Activated CD4-positive, alpha-beta T cell treated with anti-CD3 and anti-CD28 coated beads for 36 hours (primary cell): Measurements from ENCODE around the gene LIG3. TPM values are rescaled to one million over a fixed set of nuclear protein-coding genes. Genes with fewer than 3 reads are reported as not detected.
"Not testable (repeated sequence)": the region's sequence is repeated elsewhere in the genome, so short reads cannot be mapped to it uniquely, and the experiment has no call there.

Experiments used
- ATAC-seq: fragments of 200-7000 bp; cut with Tn5 transposase; one replicate; pipeline ENCODE4 v1.10.0; 2021; ENCODE audit warnings: mild to moderate bottlenecking, moderate library complexity
- CTCF ChIA-PET: fragments of 350-600 bp; sonication (Branson Sonifier 250); formaldehyde crosslinking; loops from one replicate; lab custom pipeline; 2021; ENCODE audit warnings: antibody characterized with exemption; lab: Charles Lee
- POLR2A ChIA-PET: fragments of 350-600 bp; sonication (Branson Sonifier 250); formaldehyde crosslinking; loops from one replicate; lab custom pipeline; 2021; ENCODE audit warnings: antibody characterized with exemption, inconsistent platforms; lab: Charles Lee
- DNase-seq: peaks from one replicate; pipeline ENCODE4 v3.0.0-alpha.2; 2020
- H3K27ac Mint-ChIP-seq: one replicate; pipeline ENCODE4 v1.8.0; 2021; ENCODE audit warnings: mixed read lengths
- H3K27me3 Mint-ChIP-seq: one replicate; pipeline ENCODE4 v1.8.0; 2021; ENCODE audit warnings: mixed read lengths
- H3K36me3 Mint-ChIP-seq: one replicate; pipeline ENCODE4 v1.8.0; 2021; ENCODE audit warnings: low read depth, mixed read lengths
- H3K4me1 Mint-ChIP-seq: one replicate; pipeline ENCODE4 v1.8.0; 2021; ENCODE audit warnings: mixed read lengths
- H3K4me3 Mint-ChIP-seq: one replicate; pipeline ENCODE4 v1.8.0; 2021; ENCODE audit warnings: mild to moderate bottlenecking, moderate library complexity, mixed read lengths
- H3K9me3 Mint-ChIP-seq: one replicate; pipeline ENCODE4 v1.8.0; 2021; ENCODE audit warnings: low read depth, mixed read lengths
- intact Hi-C, 2 experiments: fragments of 100-400 bp; cut with DNase I in 1 of 2; cut with micrococcal nuclease in 1 of 2; formaldehyde crosslinking; loops; one replicate each; pipeline versions ENCODE4 v1.14.2 to v1.15.1; 2022 to 2024; cut with DNase I, micrococcal nuclease
- total RNA-seq, 2 experiments: library from RNA; stranded (reverse); gene quantifications; one replicate each; pipeline ENCODE4 v1.2.3, GENCODE V29; 2021

Gene LIG3
- total RNA-seq, 2 experiments from 2014 or later, result 42.3 to 56.8 TPM

DNA sequence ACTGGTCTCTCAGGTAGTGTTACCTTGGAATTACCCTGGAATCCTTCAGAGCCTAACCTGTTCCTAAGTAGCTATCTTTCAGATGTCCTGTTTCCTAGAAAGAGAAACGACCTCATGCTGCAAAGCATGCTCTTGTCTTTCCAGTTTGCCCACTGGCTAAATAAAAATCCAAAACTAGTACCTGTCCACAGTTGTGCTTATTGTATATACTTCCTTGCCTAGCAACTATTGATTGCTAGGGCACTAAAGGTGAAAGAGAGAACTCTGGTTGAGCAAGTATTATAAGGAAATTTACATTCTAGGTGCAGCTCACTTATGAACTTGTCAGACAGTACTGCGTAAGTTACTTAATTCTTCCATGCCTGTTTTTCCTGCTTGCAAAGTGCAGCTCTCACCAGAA lies 38.5 kb downstream of the LIG3 start:
- no peak for ATAC-seq
- H3K4me3 Mint-ChIP-seq, result no peak overlapping the region

DNA sequence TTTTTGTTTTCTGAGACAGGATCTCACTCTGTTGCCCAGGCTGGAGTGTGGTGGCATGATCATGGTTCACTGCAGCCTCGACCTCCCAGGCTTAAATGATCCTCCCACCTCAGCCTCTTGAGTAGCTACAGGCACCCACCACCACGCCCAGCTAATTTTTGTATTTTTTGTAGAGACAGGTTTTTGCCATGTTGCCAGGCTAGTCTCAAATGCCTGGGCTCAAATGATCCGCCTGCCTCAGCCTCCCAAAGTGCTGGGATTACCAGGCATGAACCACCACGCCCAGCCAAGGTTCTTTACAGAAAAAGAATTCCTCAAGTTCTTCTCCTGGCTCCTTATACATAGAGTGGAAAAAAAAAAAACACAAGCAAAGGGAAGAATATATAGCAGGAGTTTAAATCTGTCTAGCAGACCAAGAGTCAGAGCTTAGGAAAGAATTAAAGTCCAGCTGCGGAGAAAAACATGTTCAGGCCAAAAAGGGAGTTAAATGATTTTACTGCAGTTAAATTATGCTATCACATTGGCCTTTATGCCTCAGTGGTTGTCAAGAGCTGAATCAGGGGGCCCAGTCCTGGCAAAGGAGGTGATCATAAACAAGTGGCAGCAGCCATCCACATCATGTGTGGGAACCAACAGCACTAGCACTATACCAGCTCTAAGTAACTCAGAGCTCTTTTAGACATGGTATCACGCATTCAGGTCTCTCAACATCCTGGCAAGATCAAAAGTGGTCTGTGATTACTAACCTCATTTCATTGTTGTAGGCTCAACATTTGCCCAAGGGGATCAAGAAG lies 39.3 kb downstream of the LIG3 start:
- peak overlapping the region; percentile 26 for H3K27ac Mint-ChIP-seq

More for the DNA sequence above, 38.5 kb downstream of the LIG3 start:
- POLR2A ChIA-PET, result interaction anchor here (0.8 to 1.9 kb wide), 2 partner anchors 38 to 71 kb away, joined by 4 read pairs; partner anchors contain the start of gene LIG3
- CTCF ChIA-PET, result interaction anchor here (0.6 to 2.2 kb wide), 6 partner anchors 20 to 367 kb away, joined by 3 to 6 read pairs (median 3); no protein-coding TSS in a partner anchor
- Mint-ChIP-seq H3K9me3 (no peaks in the 10 kb centered on the region), H3K27me3 (no peaks in the 10 kb centered on the region), H3K4me1 (peaks cover 34% of the 10 kb centered on the region), H3K27ac (no peak overlapping the region), H3K36me3 (peaks cover 25% of the 10 kb centered on the region)
- intact Hi-C loops, result no loop called here
- no peak for DNase-seq

DNA sequence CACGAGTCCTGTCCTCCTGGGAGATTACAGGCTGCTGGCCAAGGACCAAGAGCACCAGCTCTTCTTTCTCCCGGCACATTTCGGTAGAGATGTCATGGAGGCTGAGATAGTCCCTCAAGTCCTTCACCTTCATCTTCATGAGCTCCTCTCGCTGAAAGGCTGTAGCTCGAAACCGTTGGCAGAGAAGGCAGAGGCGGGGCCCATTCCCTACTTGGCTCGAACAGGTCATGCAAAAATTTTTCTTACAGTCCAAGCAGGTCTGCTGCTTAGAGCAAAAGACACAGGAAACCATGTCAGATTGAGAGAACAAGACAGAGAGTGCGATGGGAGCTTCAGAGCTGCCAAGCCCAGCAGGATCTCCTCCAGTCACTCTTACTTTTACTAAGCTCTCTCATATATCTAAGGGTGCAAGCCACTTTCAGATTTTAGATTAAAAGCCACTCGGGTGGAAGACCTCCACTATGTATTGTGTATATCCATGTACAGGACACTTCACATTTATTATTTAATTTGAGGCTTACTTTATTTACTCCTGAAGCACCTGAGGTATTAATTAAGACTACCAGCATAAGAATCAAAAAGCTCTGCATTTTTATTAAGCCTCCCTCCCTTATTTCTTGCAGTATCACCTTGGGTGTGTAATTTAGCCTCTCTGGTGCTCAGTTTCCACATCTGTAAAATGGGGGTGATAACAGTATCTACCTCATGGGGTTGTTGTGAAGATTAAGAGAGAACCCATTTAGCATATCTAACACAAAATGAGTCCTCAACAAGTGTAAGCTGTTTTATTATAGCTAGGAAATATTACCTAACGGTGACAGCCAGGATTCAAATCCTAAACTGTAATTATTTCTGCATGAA lies 41.4 kb downstream of the LIG3 start:
- no peak for ATAC-seq

More for the DNA sequence above, 39.3 kb downstream of the LIG3 start:
- no peak for ATAC-seq
- intact Hi-C loops, result no loop called here
- peaks cover 25% of the 10 kb centered on the region for H3K36me3 Mint-ChIP-seq
- H3K9me3 Mint-ChIP-seq, result no peaks in the 10 kb centered on the region
- CTCF ChIA-PET, result interaction anchor here (1.2 to 2.2 kb wide), 4 partner anchors 21 to 92 kb away, joined by 3 to 6 read pairs (median 4); no protein-coding TSS in a partner anchor
- no peak overlapping the region for H3K4me3 Mint-ChIP-seq
- DNase-seq, result no peak
- no peaks in the 10 kb centered on the region for H3K27me3 Mint-ChIP-seq
- peaks cover 40% of the 10 kb centered on the region for H3K4me1 Mint-ChIP-seq
- POLR2A ChIA-PET, result interaction anchor here (0.8 to 1.9 kb wide), 2 partner anchors 39 to 70 kb away, joined by 4 read pairs; partner anchors contain the start of gene LIG3

DNA sequence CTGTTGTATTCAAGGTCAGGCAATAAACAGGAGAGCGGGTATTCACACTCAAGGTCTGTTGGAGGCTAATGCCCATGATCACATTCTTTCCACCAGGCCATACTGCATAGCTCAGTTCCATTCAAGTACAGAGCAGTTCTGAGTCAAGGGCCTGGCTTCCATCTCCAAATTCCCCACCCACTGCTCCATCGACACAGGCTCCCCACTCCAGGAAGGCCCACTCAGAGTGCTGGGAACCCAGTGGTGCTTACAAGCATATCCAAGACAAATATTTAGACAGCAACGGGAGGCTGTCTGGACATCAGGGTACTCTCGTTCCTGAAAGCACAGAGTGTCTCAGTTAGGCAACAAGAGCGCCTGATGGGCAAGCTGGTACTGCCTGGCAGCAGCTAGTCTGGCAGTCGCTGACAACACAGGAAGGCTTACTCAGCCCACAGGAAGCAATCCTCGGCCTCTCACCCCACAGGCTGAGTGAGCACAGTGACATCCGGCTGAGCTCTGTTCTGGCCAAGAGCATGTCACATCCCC lies 42.3 kb downstream of the LIG3 start:
- DNase-seq (peak; percentile 89), ATAC-seq (peak; percentile 100)
- CTCF ChIA-PET, result interaction anchor here (0.6 to 3.2 kb wide), 23 partner anchors 9 to 742 kb away, joined by 3 to 28 read pairs (median 4); partner anchors contain the start of genes LIG3, RAD51D and RFFL
- H3K4me3 Mint-ChIP-seq, result peak overlapping the region; percentile 67
- intact Hi-C loops, result loop anchor here (1.0 to 2.0 kb wide), 6 partner anchors 24 to 67 kb away; partner anchors contain the start of gene RFFL (in 2 of the 2)
- POLR2A ChIA-PET, result interaction anchor here (0.9 to 1.7 kb wide), 12 partner anchors 8 to 119 kb away, joined by 3 to 14 read pairs (median 3); partner anchors contain the start of gene RFFL
- no peaks in the 10 kb centered on the region for H3K9me3 Mint-ChIP-seq
- H3K4me1 Mint-ChIP-seq, result peaks cover 44% of the 10 kb centered on the region
- H3K27me3 Mint-ChIP-seq, result no peaks in the 10 kb centered on the region
- H3K36me3 Mint-ChIP-seq, result peaks cover 21% of the 10 kb centered on the region
- H3K27ac Mint-ChIP-seq, result peak overlapping the region; percentile 99

More for the DNA sequence above, 41.4 kb downstream of the LIG3 start:
- Mint-ChIP-seq H3K27ac (peak overlapping the region; percentile 99), H3K9me3 (no peaks in the 10 kb centered on the region), H3K36me3 (peaks cover 29% of the 10 kb centered on the region), H3K27me3 (no peaks in the 10 kb centered on the region), H3K4me3 (peak overlapping the region; percentile 67), H3K4me1 (peaks cover 42% of the 10 kb centered on the region)
- intact Hi-C loops, result loop anchor here (1.0 to 2.0 kb wide), 5 partner anchors 25 to 68 kb away; partner anchors contain the start of gene RFFL (in 1 of the 2)
- CTCF ChIA-PET, result interaction anchor here (1.1 to 3.2 kb wide), 11 partner anchors 9 to 98 kb away, joined by 3 to 28 read pairs (median 10); partner anchors contain the start of genes LIG3, RAD51D and RFFL
- no peak for DNase-seq
- POLR2A ChIA-PET, result interaction anchor here (1.2 to 1.7 kb wide), 5 partner anchors 12 to 120 kb away, joined by 3 to 14 read pairs (median 3); partner anchors contain the start of gene RFFL

DNA sequence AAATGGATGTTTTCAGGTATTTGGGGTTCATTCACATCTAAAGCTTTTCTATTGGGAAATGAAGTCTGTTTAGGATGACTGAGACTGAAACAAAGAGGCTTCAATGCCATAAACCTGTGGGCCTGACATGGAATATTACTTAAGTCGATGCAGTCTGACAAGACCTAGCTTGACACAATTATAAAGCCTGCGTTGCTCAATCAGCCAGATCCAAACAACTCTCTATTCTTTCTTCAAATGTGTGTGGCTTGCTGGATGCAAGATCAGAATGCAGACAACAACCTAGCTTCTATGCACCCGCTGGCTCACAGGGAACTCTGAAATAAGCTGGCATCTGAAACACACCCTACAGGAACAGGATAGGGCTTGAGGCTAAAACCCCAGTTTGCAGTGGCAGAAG lies 43.2 kb downstream of the LIG3 start:
- no peak for ATAC-seq
- Mint-ChIP-seq H3K4me1 (peaks cover 48% of the 10 kb centered on the region), H3K9me3 (no peaks in the 10 kb centered on the region), H3K4me3 (no peak overlapping the region), H3K36me3 (peaks cover 17% of the 10 kb centered on the region), H3K27me3 (no peaks in the 10 kb centered on the region), H3K27ac (peak overlapping the region; percentile 99)
- POLR2A ChIA-PET, result interaction anchor here (0.6 to 1.7 kb wide), 7 partner anchors 17 to 443 kb away, joined by 3 to 14 read pairs (median 4); partner anchors contain the start of gene RFFL
- CTCF ChIA-PET, result interaction anchor here (0.8 to 3.2 kb wide), 19 partner anchors 8 to 741 kb away, joined by 3 to 28 read pairs (median 4); partner anchors contain the start of genes RAD51D and RFFL
- intact Hi-C loops, result loop anchor here (1.0 to 2.0 kb wide), 4 partner anchors 23 to 65 kb away; partner anchors contain the start of gene RFFL (in 1 of the 2)
- no peak for DNase-seq

DNA sequence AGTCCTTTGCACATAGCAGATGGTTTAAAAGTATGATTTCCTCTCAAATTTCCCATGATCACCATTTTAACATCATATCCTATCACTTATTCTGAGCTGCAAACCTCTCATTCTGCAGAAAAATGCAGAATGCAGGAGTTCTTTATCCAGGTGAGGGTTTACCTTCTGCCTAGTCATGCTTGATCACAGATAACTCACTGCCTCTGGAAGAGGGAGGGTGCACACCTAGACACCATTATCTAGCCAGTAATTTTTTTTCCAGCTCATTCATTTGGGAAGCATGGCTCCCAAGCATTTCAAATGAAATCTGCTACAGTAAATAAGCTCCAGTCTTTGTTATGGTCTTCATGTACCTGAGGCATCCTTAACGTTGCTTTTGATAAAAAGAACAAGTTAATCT lies 45.2 kb downstream of the LIG3 start:
- H3K9me3 Mint-ChIP-seq, result no peaks in the 10 kb centered on the region

DNA sequence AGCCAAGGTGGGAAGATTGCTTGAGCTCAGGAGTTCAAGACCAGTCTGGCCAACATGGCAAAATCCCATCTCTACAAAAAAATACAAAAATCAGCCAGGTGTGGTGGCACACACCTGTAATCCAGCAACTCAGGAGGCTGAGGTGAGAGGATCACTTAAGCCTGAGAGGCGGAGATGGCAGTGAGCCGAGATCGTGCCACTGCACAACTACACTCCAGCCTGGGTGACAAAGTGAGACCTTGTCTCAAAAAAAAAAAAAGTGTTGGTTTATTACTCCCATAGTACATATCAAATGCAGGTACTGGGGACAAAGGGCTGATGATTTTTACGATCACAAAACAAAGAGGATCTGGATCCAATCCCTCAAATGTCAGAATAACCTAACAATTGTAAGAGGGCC lies 47.8 kb downstream of the LIG3 start:
- H3K9me3 Mint-ChIP-seq, POLR2A ChIA-PET, intact Hi-C loops, ATAC-seq, DNase-seq, H3K4me3 Mint-ChIP-seq, H3K27me3 Mint-ChIP-seq, H3K36me3 Mint-ChIP-seq: not testable (repeated sequence)
- Mint-ChIP-seq H3K27ac (peak overlapping the region; percentile 39), H3K4me1 (peaks cover 41% of the 10 kb centered on the region)
- CTCF ChIA-PET, result interaction anchor here (0.8 to 1.0 kb wide), 2 partner anchors 11 to 26 kb away, joined by 3 read pairs; no protein-coding TSS in a partner anchor

More for the DNA sequence above, 45.2 kb downstream of the LIG3 start:
- ATAC-seq (no peak), DNase-seq (no peak)
- intact Hi-C loops, result no loop called here
- peaks cover 52% of the 10 kb centered on the region for H3K4me1 Mint-ChIP-seq
- CTCF ChIA-PET, result interaction anchor here (0.6 to 1.3 kb wide), 5 partner anchors 9 to 104 kb away, joined by 3 read pairs; partner anchors contain the start of gene RFFL
- H3K4me3 Mint-ChIP-seq, result no peak overlapping the region
- peaks cover 14% of the 10 kb centered on the region for H3K36me3 Mint-ChIP-seq
- peak overlapping the region; percentile 37 for H3K27ac Mint-ChIP-seq
- no peaks in the 10 kb centered on the region for H3K27me3 Mint-ChIP-seq
- POLR2A ChIA-PET, result interaction anchor here (1.9 kb wide), 1 partner anchor 21 kb away, joined by 5 read pairs; no protein-coding TSS in a partner anchor

DNA sequence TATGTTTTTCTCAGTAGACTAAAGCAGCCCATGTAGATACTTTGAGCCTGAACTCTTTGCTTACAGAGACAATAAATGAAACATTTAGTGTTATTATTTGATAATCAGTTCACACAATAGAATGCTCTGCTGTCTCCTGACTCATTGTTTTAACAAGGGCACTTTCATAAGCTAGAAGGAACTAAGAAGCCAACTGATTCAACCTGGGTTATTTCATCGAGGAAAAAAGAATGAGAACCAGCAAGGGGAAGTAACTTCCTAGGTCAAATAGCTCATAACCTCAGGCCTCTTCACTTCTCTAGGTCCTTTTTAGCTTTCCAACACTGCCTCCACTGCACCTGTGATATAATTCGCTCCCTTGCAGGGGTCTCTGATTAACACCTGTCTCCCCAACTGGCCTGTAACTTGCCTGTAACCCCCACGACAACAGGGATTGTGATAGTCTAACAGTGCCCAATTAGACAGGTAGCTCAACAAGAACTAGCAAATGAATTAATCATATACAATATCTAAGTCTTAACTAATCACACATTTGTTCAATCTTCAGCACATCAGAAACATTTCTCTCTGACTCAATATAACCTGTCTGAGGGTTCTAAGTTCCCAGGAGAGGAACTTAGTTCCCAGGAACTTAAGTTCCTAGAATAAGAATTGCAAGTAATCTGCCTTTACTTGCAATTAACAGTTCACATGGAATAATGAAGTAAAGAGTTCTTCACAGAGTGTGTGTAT lies 48.4 kb downstream of the LIG3 start:
- H3K36me3 Mint-ChIP-seq, result peaks cover 10% of the 10 kb centered on the region
- no peaks in the 10 kb centered on the region for H3K9me3 Mint-ChIP-seq
- no peak overlapping the region for H3K4me3 Mint-ChIP-seq
- ChIA-PET CTCF (interaction anchor here (0.8 to 1.1 kb wide), 3 partner anchors 11 to 26 kb away, joined by 3 to 7 read pairs (median 3); no protein-coding TSS in a partner anchor), POLR2A (interaction anchor here (1.2 kb wide), 1 partner anchor 18 kb away, joined by 6 read pairs; no protein-coding TSS in a partner anchor)
- peak overlapping the region; percentile 39 for H3K27ac Mint-ChIP-seq
- DNase-seq (no peak), ATAC-seq (peak; percentile 64)
- intact Hi-C loops, result no loop called here
- H3K27me3 Mint-ChIP-seq, result no peaks in the 10 kb centered on the region
- H3K4me1 Mint-ChIP-seq, result peaks cover 37% of the 10 kb centered on the region

DNA sequence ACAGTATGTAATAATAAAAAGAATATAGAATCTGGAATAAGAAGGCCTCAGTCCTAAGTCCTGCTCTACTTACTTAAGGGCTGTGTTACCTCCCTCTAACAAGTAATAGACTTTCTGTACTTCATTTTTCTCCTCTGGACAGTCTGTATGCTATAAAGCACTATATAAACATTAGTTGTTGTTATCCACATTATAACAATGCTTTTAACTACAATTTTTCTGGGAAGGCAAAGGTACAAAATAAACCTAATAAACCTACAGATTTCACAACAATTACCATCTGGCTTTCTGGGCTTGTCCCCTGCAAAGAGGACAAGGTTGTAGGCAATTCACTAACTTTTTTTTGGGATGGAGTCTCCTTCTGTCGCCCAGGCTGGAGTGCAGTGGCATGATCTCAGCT lies 50.5 kb downstream of the LIG3 start:
- Mint-ChIP-seq H3K27ac (no peak overlapping the region), H3K36me3 (peaks cover 8% of the 10 kb centered on the region), H3K27me3 (no peaks in the 10 kb centered on the region), H3K4me3 (no peak overlapping the region), H3K4me1 (peaks cover 28% of the 10 kb centered on the region), H3K9me3 (no peaks in the 10 kb centered on the region)
- no peak for ATAC-seq
- intact Hi-C loops, result no loop called here
- CTCF ChIA-PET, result interaction anchor here (1.4 kb wide), 1 partner anchor 8 kb away, joined by 6 read pairs; no protein-coding TSS in a partner anchor
- DNase-seq, result no peak
- POLR2A ChIA-PET, result no interaction called here
